ENCODE measurements around the gene IL5.

GRCh38 chr5:132505641-132506040 lies 37.7 kb downstream of the IL5 start:
- TF ChIP-seq CTCF (conservative IDR thresholded peaks at IDR 0.05; ENCODE audit: low read depth, low read length) = no peak
- no peak for TF ChIP-seq EZH2 (IDR thresholded peaks at IDR 0.05; ENCODE audit: low read length, unreplicated experiment)
- no peak for TF ChIP-seq EZH2phosphoT487 (IDR thresholded peaks at IDR 0.05; ENCODE audit: borderline replicate concordance, low read length)
